Esophagus muscularis mucosa (tissue), 4 donors: ENCODE measurements around the gene CCDC146. TPM values are rescaled to one million over a fixed set of nuclear protein-coding genes. Genes with fewer than 3 reads are reported as not detected.

Experiments
- DNase-seq: peaks from one replicate; pipeline ENCODE4 v3.0.0-alpha.2; 2017; ENCODE audit errors: extremely low spot score
- H3K27ac ChIP-seq, 4 donors: fragments of 200-600 bp; sonication (generic); replicated peaks in 1 of 4; 1 replicate in 3 of 4; 2 replicates in 1 of 4; pipeline ENCODE4 v1.5.1; 2016 to 2019; ENCODE audit warnings: mild to moderate bottlenecking in 1 of 4
- H3K27me3 ChIP-seq, 4 donors: fragments of 200-600 bp; sonication (generic); one replicate each; pipeline versions ENCODE4 v1.5.1 to v1.6.0; 2016 to 2019
- H3K36me3 ChIP-seq, 4 donors: fragments of 200-600 bp; sonication (generic); one replicate each; pipeline ENCODE4 v1.5.1; 2016 to 2019
- H3K4me1 ChIP-seq, 4 donors: fragments of 200-600 bp; sonication (generic); one replicate each; pipeline ENCODE4 v1.5.1; 2016 to 2019
- H3K4me3 ChIP-seq, 4 donors: fragments of 200-600 bp; sonication (generic); 1 replicate in 2 of 4; 2 replicates in 2 of 4; pipeline ENCODE4 v1.5.1; 2016 to 2019; ENCODE audit warnings: mild to moderate bottlenecking in 4 of 4, moderate library complexity in 1 of 4
- H3K9me3 ChIP-seq, 4 donors: fragments of 200-600 bp; sonication (generic); 1 replicate in 3 of 4; 2 replicates in 1 of 4; pipeline ENCODE4 v1.5.1; 2016 to 2019
- CTCF ChIP-seq, 3 experiments: fragments of 200-600 bp in 2 of 3; fragments of 450-650 bp in 1 of 3; sonication (generic) in 2 of 3; IDR thresholded peaks; one replicate each; pipeline ENCODE4 v1.5.1; 2017 to 2019; ENCODE audit warnings: antibody characterized with exemption in 3 of 3, mild to moderate bottlenecking in 2 of 3, moderate library complexity in 1 of 3
- EP300 ChIP-seq: sonication (generic); formaldehyde crosslinking; IDR thresholded peaks from one replicate; pipeline ENCODE4 v1.6.1; 2017; ENCODE audit warnings: antibody characterized with exemption
- POLR2A ChIP-seq: fragments of 450-650 bp; IDR thresholded peaks from one replicate; pipeline ENCODE4 v1.6.1; 2017; ENCODE audit warnings: antibody characterized with exemption, moderate library complexity, mild to moderate bottlenecking, low read depth
- POLR2AphosphoS5 ChIP-seq, 2 donors: sonication (generic); formaldehyde crosslinking; IDR thresholded peaks; one replicate each; pipeline ENCODE4 v1.6.1; 2017; ENCODE audit warnings: antibody characterized with exemption in 2 of 2
- WGBS: methylation state at CpG from one replicate; pipeline ENCODE4 v1.1.5; 2018; 5-methylcytosine and 5-hydroxymethylcytosine counted together
- intact Hi-C: fragments of 100-400 bp; cut with DNase I; formaldehyde crosslinking; loops from one replicate; pipeline ENCODE4 v1.15.1; 2023
- total RNA-seq, 4 donors: library from RNA; depleted of rRNA; stranded (reverse); fragments of >200 nt; gene quantifications; one replicate each; pipeline versions ENCODE4 v1.1.0 to v1.2.1, GENCODE V29; 2016

Gene CCDC146
- total RNA-seq, 4 donors from 2014 or later = 14.1 to 21.0 (median 16.2) TPM

GRCh38 chr7:77288676-77289320, 166.4 kb downstream of the CCDC146 start:
- H3K4me3 ChIP-seq = no peak overlapping the region
- no peak for DNase-seq
- H3K36me3 ChIP-seq = peaks cover 0 to 31% (median 13%) of the 10 kb centered on the region in 4 donors
- TF ChIP-seq POLR2AphosphoS5 (IDR thresholded peaks at IDR 0.05) (no peak), EP300 (no peak), CTCF (IDR thresholded peaks at IDR 0.05) (no peak), POLR2A (no peak)
- H3K27me3 ChIP-seq = no peaks in the 10 kb centered on the region
- no peaks in the 10 kb centered on the region for H3K9me3 ChIP-seq
- no peak overlapping the region for H3K27ac ChIP-seq
- no peaks in the 10 kb centered on the region for H3K4me1 ChIP-seq
- intact Hi-C loops = no loop called here
- 69% methylated on average over 7 of the region's 7 CpGs for WGBS

- TF ChIP-seq EP300 (no peak), POLR2AphosphoS5 (IDR thresholded peaks at IDR 0.05) (no peak), CTCF (IDR thresholded peaks at IDR 0.05) (no peak), POLR2A (no peak)
- intact Hi-C loops = no loop called here
- DNase-seq = no peak
- Histone ChIP-seq H3K4me1 (no peaks in the 10 kb centered on the region), H3K27me3 (no peaks in the 10 kb centered on the region), H3K9me3 (no peaks in the 10 kb centered on the region), H3K4me3 (no peak overlapping the region), H3K27ac (no peak overlapping the region), H3K36me3 (peaks cover 0 to 37% (median 13%) of the 10 kb centered on the region in 4 donors)
- WGBS = 98% methylated on average over 3 of the region's 3 CpGs
Measured at GRCh38 chr7:77289387-77289786, 167.0 kb downstream of the CCDC146 start.

GRCh38 chr7:77290425-77290824, 168.0 kb downstream of the CCDC146 start:
- Histone ChIP-seq H3K27ac (no peak overlapping the region), H3K9me3 (no peaks in the 10 kb centered on the region), H3K4me1 (no peaks in the 10 kb centered on the region), H3K27me3 (no peaks in the 10 kb centered on the region), H3K36me3 (peaks cover 0 to 41% (median 13%) of the 10 kb centered on the region in 4 donors), H3K4me3 (no peak overlapping the region)
- TF ChIP-seq CTCF (IDR thresholded peaks at IDR 0.05) (no peak), POLR2AphosphoS5 (IDR thresholded peaks at IDR 0.05) (no peak), POLR2A (no peak), EP300 (no peak)
- DNase-seq = no peak
- intact Hi-C loops = no loop called here

- Histone ChIP-seq H3K9me3 (peaks cover 0 to 10% (median 0%) of the 10 kb centered on the region in 4 donors), H3K4me3 (no peak overlapping the region), H3K4me1 (no peaks in the 10 kb centered on the region), H3K36me3 (peaks cover 0 to 31% (median 11%) of the 10 kb centered on the region in 4 donors), H3K27ac (no peak overlapping the region), H3K27me3 (no peaks in the 10 kb centered on the region)
- WGBS = 88% methylated on average over 4 of the region's 4 CpGs
- no peak for DNase-seq
- TF ChIP-seq EP300 (no peak), CTCF (IDR thresholded peaks at IDR 0.05) (peak in 1 of 3 experiments; percentile 4)
- intact Hi-C loops = no loop called here
Measured at GRCh38 chr7:77293046-77293445, 170.6 kb downstream of the CCDC146 start.

GRCh38 chr7:77295549-77295948, 173.1 kb downstream of the CCDC146 start:
- Histone ChIP-seq H3K27me3 (no peaks in the 10 kb centered on the region), H3K4me1 (no peaks in the 10 kb centered on the region), H3K4me3 (no peak overlapping the region), H3K36me3 (peaks cover 0 to 23% (median 7%) of the 10 kb centered on the region in 4 donors), H3K27ac (no peak overlapping the region), H3K9me3 (peaks cover 0 to 10% (median 0%) of the 10 kb centered on the region in 4 donors)
- no peak for TF ChIP-seq POLR2A
- no peak for TF ChIP-seq EP300
- no peak for TF ChIP-seq POLR2AphosphoS5 (IDR thresholded peaks at IDR 0.05)
- no peak for TF ChIP-seq CTCF (IDR thresholded peaks at IDR 0.05)
- no peak for DNase-seq
- WGBS = 98% methylated on average over 2 of the region's 2 CpGs
- intact Hi-C loops = no loop called here
